Kidney epithelial cell (primary cell): ENCODE data around the gene MNT. TPM values are rescaled to one million over a fixed set of nuclear protein-coding genes. Genes with fewer than 3 reads are reported as not detected.

Experiments used
- DNase-seq: peaks from one replicate; pipeline ENCODE4 v3.0.0-alpha.2; 2010; ENCODE audit warnings: low read depth
- H3K27me3 ChIP-seq: 2 replicates; pipeline ENCODE4 v1.6.0; 2011; ENCODE audit warnings: low read length; ENCODE audit not compliant: control insufficient read depth, insufficient read depth
- H3K36me3 ChIP-seq: 2 replicates; pipeline ENCODE4 v1.5.1; 2011; ENCODE audit warnings: low read length; ENCODE audit not compliant: control insufficient read depth, insufficient read depth
- H3K4me3 ChIP-seq: 2 replicates; pipeline ENCODE4 v1.5.1; 2011; ENCODE audit warnings: low read depth, mild to moderate bottlenecking, control low read depth, low read length
- CTCF ChIP-seq: IDR thresholded peaks from 2 replicates; pipeline ENCODE4 v1.5.1; 2011; ENCODE audit warnings: mild to moderate bottlenecking, moderate library complexity, low read length, control low read depth, inconsistent platforms; ENCODE audit not compliant: insufficient read depth, poor library complexity, severe bottlenecking
- total RNA-seq: library from RNA; depleted of rRNA; stranded (reverse); fragments of >200 nt; gene quantifications from 2 replicates; pipeline ENCODE4 v1.2.3, GENCODE V29; 2015

MNT gene
- total RNA-seq, 1 donor from 2014 or later, result 8.7 TPM

- no peak for TF ChIP-seq CTCF
- no peak for DNase-seq
- Histone ChIP-seq H3K36me3 (no peaks in the 10 kb centered on the region), H3K27me3 (no peaks in the 10 kb centered on the region), H3K4me3 (peak overlapping the region; percentile 87)
Measured at GRCh38 chr17:2399572-2400473, 1.0 kb downstream of the MNT start.

GRCh38 chr17:2398655-2399571 is 1.9 kb downstream of the MNT start:
- DNase-seq, result no peak
- no peak for TF ChIP-seq CTCF
- H3K36me3 ChIP-seq, result no peaks in the 10 kb centered on the region

DNA sequence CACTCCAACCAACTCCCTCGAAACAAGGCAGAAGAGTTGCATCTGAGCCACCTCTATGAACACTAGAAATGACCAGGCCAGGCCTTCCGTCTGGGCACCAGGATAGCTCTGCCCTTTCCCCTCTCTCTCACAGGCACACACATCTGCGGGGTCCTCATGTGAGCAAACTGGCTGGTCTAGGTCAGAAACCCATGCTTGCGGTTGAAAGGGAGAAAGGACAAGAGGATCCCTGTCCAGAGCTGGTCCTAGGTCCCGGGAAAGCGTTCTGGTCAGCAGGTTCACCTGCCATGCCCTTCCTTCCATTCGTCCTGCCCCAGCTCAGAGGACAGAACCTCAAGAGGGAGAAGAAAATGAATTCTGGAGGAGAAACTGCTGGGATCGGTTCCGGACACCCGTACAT is 2.7 kb downstream of the MNT start:
- no peaks in the 10 kb centered on the region for H3K36me3 ChIP-seq
- no peak for TF ChIP-seq CTCF
- no peak overlapping the region for H3K4me3 ChIP-seq
- no peaks in the 10 kb centered on the region for H3K27me3 ChIP-seq
- no peak for DNase-seq

More at GRCh38 chr17:2398655-2399571, 1.9 kb downstream of the MNT start:
- no peaks in the 10 kb centered on the region for H3K27me3 ChIP-seq
- peak overlapping the region; percentile 53 for H3K4me3 ChIP-seq

DNA sequence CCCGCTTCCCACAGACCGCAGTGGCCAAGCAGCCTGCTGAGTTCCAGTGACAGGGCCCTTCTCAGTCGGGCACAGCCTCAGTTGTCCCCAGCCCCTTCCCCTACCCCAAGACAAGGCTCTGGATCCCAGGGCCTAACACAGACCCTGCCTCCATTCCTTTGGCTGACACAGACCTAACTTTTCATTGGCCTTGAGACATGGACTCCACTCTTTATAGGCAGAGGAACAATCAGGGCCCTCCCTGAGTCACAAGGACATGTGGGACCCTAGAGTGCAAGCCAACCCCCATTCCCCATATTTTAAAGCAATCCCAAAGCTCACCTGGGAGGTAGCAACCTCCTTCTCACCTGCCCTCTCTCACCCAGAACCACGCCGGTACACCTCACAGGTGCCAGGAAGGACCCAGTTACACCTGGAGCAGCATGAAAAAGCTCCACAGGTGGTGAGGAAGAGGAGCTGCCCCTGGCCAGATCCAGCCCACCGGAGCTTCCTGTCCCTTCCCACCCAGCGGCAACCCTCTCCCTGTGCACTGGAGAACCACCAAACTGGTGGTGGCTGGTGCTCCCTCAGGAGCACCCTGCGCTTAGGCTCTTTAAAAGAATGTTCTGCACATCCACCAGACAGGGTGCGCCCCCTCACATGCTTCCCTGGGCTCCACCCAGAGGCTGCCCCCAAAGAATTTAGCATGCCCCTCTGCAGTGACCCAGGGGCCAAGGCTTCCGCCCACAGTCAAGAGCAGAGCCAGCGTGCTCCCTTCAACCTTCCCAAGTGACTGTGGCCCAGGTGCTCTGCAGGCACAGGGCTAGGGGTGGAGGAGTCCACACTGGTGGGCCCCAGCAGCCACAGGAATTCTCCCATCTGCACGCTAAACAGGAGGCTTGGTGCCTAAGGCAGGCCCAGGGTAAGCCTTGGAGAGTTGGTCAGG is 3.4 kb downstream of the MNT start:
- Histone ChIP-seq H3K4me3 (no peak overlapping the region), H3K27me3 (no peaks in the 10 kb centered on the region)

More for the DNA sequence above, 3.4 kb downstream of the MNT start:
- no peaks in the 10 kb centered on the region for H3K36me3 ChIP-seq
- DNase-seq, result no peak
- TF ChIP-seq CTCF, result no peak
